NCI-H446 (cell line): ENCODE data around the gene ADPRM.

Source experiments
- DNase-seq, 2 experiments: peaks; one replicate each; lab custom pipeline; 2025; lab: John Stamatoyannopoulos, UW

ADPRM gene

GRCh38 chr17:10741416-10742135 is 44.2 kb downstream of the ADPRM start:
- no peak for DNase-seq

- DNase-seq, result no peak
Observed at GRCh38 chr17:10742431-10742830, 45.0 kb downstream of the ADPRM start.

GRCh38 chr17:10743316-10744009 is 46.1 kb downstream of the ADPRM start:
- no peak for DNase-seq

- DNase-seq, result no peak
Observed at GRCh38 chr17:10744501-10745000, 47.2 kb downstream of the ADPRM start.

- no peak for DNase-seq
Observed at GRCh38 chr17:10745231-10745630, 47.8 kb downstream of the ADPRM start.

GRCh38 chr17:10748531-10749181 is 51.3 kb downstream of the ADPRM start:
- no peak for DNase-seq

- no peak for DNase-seq
Observed at GRCh38 chr17:10750210-10750609, 52.8 kb downstream of the ADPRM start.

- no peak for DNase-seq
Observed at GRCh38 chr17:10751563-10751962, 54.2 kb downstream of the ADPRM start.

- no peak for DNase-seq
Observed at GRCh38 chr17:10752696-10753095, 55.3 kb downstream of the ADPRM start.

GRCh38 chr17:10754109-10754508 is 56.7 kb downstream of the ADPRM start:
- DNase-seq, result no peak

- no peak for DNase-seq
Observed at GRCh38 chr17:10754861-10755591, 57.6 kb downstream of the ADPRM start.

- DNase-seq, result no peak
Observed at GRCh38 chr17:10755592-10756127, 58.3 kb downstream of the ADPRM start.

- DNase-seq, result no peak
Observed at GRCh38 chr17:10756185-10756584, 58.8 kb downstream of the ADPRM start.

- no peak for DNase-seq
Observed at GRCh38 chr17:10756619-10757018, 59.2 kb downstream of the ADPRM start.

- no peak for DNase-seq
Observed at GRCh38 chr17:10757067-10757466, 59.7 kb downstream of the ADPRM start.

GRCh38 chr17:10757647-10758046 is 60.3 kb downstream of the ADPRM start:
- DNase-seq, result no peak

GRCh38 chr17:10758062-10758461 is 60.7 kb downstream of the ADPRM start:
- DNase-seq, result no peak
